DOHH2 (cell line): ENCODE measurements around the gene UBE4B.
"Not testable (repeated sequence)": the region's sequence is repeated elsewhere in the genome, so short reads cannot be mapped to it uniquely, and the experiment has no call there.

ENCODE experiments used
- H3F3A ChIP-seq: fragments of 200-600 bp; sonication (generic), shearing (Covaris generic); 2 replicates; pipeline ENCODE4 v1.6.0; 2016; ENCODE audit warnings: antibody characterized with exemption, mild to moderate bottlenecking; ENCODE audit not compliant: control insufficient read depth, insufficient read depth
- H3K27ac ChIP-seq: fragments of 200-600 bp; sonication (generic); 2 replicates; pipeline ENCODE4 v1.5.1; 2014; ENCODE audit warnings: low read depth, mild to moderate bottlenecking, low read length, moderate library complexity
- H3K27me3 ChIP-seq: fragments of 200-600 bp; sonication (generic); 2 replicates; pipeline ENCODE4 v1.6.1; 2014; ENCODE audit warnings: mild to moderate bottlenecking, low read length, mixed read lengths; ENCODE audit not compliant: control insufficient read depth
- H3K36me3 ChIP-seq: fragments of 200-600 bp; sonication (generic); 2 replicates; pipeline ENCODE4 v1.6.1; 2014; ENCODE audit warnings: mild to moderate bottlenecking, low read length, moderate library complexity, mixed read lengths; ENCODE audit not compliant: control insufficient read depth
- H3K4me1 ChIP-seq: fragments of 200-600 bp; sonication (generic); 2 replicates; pipeline ENCODE4 v1.6.1; 2014; ENCODE audit warnings: mild to moderate bottlenecking, low read length, mixed read lengths; ENCODE audit not compliant: control insufficient read depth
- H3K4me2 ChIP-seq: fragments of 200-600 bp; sonication (generic); 2 replicates; pipeline ENCODE4 v1.6.0; 2014; ENCODE audit warnings: mild to moderate bottlenecking, low read length, moderate library complexity
- H3K4me3 ChIP-seq: fragments of 200-600 bp; sonication (generic); 2 replicates; pipeline ENCODE4 v1.5.1; 2014; ENCODE audit warnings: mild to moderate bottlenecking, low read length, mixed read lengths
- H3K79me2 ChIP-seq: fragments of 200-600 bp; sonication (generic); 2 replicates; pipeline ENCODE4 v1.6.1; 2014; ENCODE audit warnings: mild to moderate bottlenecking, low read length, mixed read lengths; ENCODE audit not compliant: control insufficient read depth
- H3K9me2 ChIP-seq: fragments of 200-600 bp; sonication (generic); replicated peaks from 2 replicates; pipeline ENCODE4 v1.6.1; 2014; ENCODE audit warnings: mild to moderate bottlenecking, low read length, mixed read lengths; ENCODE audit not compliant: control insufficient read depth
- H3K9me3 ChIP-seq: fragments of 200-600 bp; sonication (generic); 2 replicates; pipeline ENCODE4 v1.6.1; 2014; ENCODE audit warnings: antibody characterized with exemption, low read length, mixed read lengths; ENCODE audit not compliant: control insufficient read depth, insufficient read depth
- H4K20me1 ChIP-seq: fragments of 200-600 bp; sonication (generic); 2 replicates; pipeline ENCODE4 v1.6.0; 2014; ENCODE audit warnings: low read depth, mild to moderate bottlenecking, antibody characterized with exemption, low read length, moderate library complexity; ENCODE audit not compliant: control insufficient read depth, insufficient read depth
- CTCF ChIP-seq: fragments of 200-600 bp; sonication (generic); IDR thresholded peaks from one replicate; pipeline ENCODE4 v1.5.1; 2014; ENCODE audit warnings: antibody characterized with exemption, mild to moderate bottlenecking, low read depth, low read length; ENCODE audit not compliant: poor library complexity, severe bottlenecking
- EZH2phosphoT487 ChIP-seq: fragments of 200-600 bp; sonication (generic); IDR thresholded peaks from 2 replicates; pipeline ENCODE4 v1.6.1; 2017; ENCODE audit warnings: borderline replicate concordance, mild to moderate bottlenecking, antibody characterized with exemption, low read length, moderate library complexity, mixed read lengths

Gene UBE4B

GRCh38 chr1:10068605-10069294, 36.0 kb downstream of the UBE4B start:
- TF ChIP-seq CTCF = no peak
- TF ChIP-seq EZH2phosphoT487 = no peak
- Histone ChIP-seq H3K36me3 (no peaks in the 10 kb centered on the region), H3K4me1 (peaks cover 6% of the 10 kb centered on the region), H3K27ac (no peak overlapping the region), H3K9me2 (no peaks in the 10 kb centered on the region), H3F3A (no peaks in the 10 kb centered on the region), H3K4me2 (no peak overlapping the region), H3K79me2 (peaks cover 18% of the 10 kb centered on the region), H3K4me3 (no peak overlapping the region), H3K9me3 (no peaks in the 10 kb centered on the region), H3K27me3 (no peaks in the 10 kb centered on the region), H4K20me1 (0 out of 2 replicates have a peak, but pooled peaks cover 4% of the 10 kb centered on the region)

- H3F3A ChIP-seq = no peaks in the 10 kb centered on the region
- H3K4me1 ChIP-seq = peaks cover 6% of the 10 kb centered on the region
- no peak overlapping the region for H3K4me2 ChIP-seq
- H3K9me3 ChIP-seq = no peaks in the 10 kb centered on the region
- no peaks in the 10 kb centered on the region for H3K36me3 ChIP-seq
- H3K27me3 ChIP-seq = no peaks in the 10 kb centered on the region
- peaks cover 16% of the 10 kb centered on the region for H3K79me2 ChIP-seq
- no peak overlapping the region for H3K27ac ChIP-seq
- no peaks in the 10 kb centered on the region for H3K9me2 ChIP-seq
- H4K20me1 ChIP-seq = 0 out of 2 replicates have a peak, but pooled peaks cover 4% of the 10 kb centered on the region
- no peak overlapping the region for H3K4me3 ChIP-seq
- TF ChIP-seq CTCF = no peak
- TF ChIP-seq EZH2phosphoT487 = no peak
Measured at GRCh38 chr1:10070206-10070605, 37.4 kb downstream of the UBE4B start.

- Histone ChIP-seq H3K4me1 (peaks cover 6% of the 10 kb centered on the region), H3K79me2 (peaks cover 13% of the 10 kb centered on the region)
Measured at GRCh38 chr1:10071640-10072039, 38.9 kb downstream of the UBE4B start.

GRCh38 chr1:10073371-10073770, 40.6 kb downstream of the UBE4B start:
- H3K9me2 ChIP-seq, H3K79me2 ChIP-seq, H3K9me3 ChIP-seq, H3K4me2 ChIP-seq, H3F3A ChIP-seq, H3K4me1 ChIP-seq, H3K4me3 ChIP-seq, H3K27ac ChIP-seq, H4K20me1 ChIP-seq, H3K27me3 ChIP-seq, H3K36me3 ChIP-seq: not testable (repeated sequence)

More at GRCh38 chr1:10071640-10072039, 38.9 kb downstream of the UBE4B start:
- no peak overlapping the region for H3K4me3 ChIP-seq
- H3K27ac ChIP-seq = no peak overlapping the region
- H3K4me2 ChIP-seq = no peak overlapping the region
- no peaks in the 10 kb centered on the region for H3F3A ChIP-seq
- H3K27me3 ChIP-seq = no peaks in the 10 kb centered on the region
- no peaks in the 10 kb centered on the region for H3K9me3 ChIP-seq
- H3K9me2 ChIP-seq = no peaks in the 10 kb centered on the region
- no peaks in the 10 kb centered on the region for H3K36me3 ChIP-seq
- 0 out of 2 replicates have a peak, but pooled peaks cover 4% of the 10 kb centered on the region for H4K20me1 ChIP-seq
- TF ChIP-seq CTCF (no peak), EZH2phosphoT487 (no peak)
